Renal pelvis (tissue), 4 donors: ENCODE measurements around the gene SMU1. TPM values are rescaled to one million over a fixed set of nuclear protein-coding genes. Genes with fewer than 3 reads are reported as not detected.
A peak's percentile ranks its signal among the peaks of the same experiment; 100 is the strongest.

Experiments
- DNase-seq: peaks from one replicate; pipeline ENCODE4 v3.0.0-alpha.2; 2013
- polyA plus RNA-seq, 3 donors: library from polyadenylated mRNA; unstranded; fragments of 120-200 nt; gene quantifications; one replicate each; pipeline ENCODE4 v1.2.1, GENCODE V29; 2013; ENCODE audit not compliant: insufficient read length in 3 of 3

Gene SMU1
- polyA plus RNA-seq, 3 donors: 24.5 to 31.8 (median 26.1) TPM

DNA sequence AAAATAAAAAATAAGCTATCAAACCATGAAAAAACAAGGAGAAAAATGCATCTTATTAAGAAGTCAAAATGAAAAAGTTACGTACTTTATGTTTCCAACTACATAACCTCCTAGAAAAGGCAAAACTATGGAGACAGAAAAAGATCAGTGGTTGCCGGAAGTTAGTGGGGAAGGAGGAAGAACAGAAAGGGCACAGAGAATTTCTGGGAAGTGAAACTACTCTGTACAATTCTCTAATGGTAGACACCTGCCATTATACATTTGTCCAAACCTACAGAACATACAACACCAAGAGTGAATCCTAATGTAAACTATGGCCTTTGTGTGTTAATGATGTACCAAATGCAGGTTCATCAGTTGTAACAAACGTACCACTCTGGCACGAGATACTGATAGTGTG lies 25.3 kb downstream of the SMU1 start:
- no peak for DNase-seq

DNA sequence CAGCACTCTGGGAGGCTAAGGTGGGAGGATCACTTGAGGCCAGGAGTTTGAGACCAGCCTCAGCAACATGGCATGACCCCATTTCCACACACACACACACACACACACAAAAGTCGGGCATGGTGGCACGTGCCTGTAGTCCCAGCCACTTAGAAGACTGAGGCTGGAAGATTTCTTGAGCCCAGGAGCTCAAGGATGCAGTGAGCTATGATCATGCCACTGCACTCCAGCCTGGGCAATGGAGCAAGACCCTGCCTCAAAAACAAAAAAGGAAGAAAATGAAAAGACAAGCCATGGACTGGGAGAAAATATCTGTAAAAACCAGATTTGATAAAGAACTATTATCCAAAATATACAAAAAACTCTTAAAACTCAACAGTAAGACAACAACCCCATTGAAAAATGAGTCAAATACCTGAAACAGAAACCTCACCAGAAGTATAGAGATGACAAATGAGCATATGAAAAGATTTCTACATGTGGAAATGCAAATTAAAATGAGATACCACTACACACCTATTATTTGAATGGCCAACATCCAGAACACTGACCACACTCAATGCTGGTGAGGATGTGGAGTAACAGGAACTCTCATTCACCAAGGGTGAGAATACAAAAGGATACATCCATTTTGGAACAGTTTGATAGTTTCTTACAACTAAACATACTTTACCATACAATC lies 26.7 kb downstream of the SMU1 start:
- no peak for DNase-seq

DNA sequence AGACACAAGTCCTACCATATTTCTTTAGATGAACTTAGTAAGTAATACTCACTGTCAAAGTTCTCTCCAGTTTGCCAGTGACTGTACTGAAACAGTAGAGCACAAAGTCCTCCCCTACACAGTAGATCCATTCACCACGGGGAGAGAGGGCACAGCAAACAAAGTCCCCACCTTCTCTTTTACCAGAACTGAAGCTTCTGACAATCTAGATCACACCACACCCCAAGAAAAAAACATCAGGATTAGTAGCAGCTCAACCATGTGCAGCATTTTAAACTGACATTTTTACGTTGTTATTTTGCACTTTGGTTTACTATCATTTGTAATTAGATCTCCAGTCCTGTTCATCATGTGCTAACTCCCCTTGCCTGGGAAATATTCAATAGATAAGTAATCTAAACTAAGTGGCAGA lies 28.4 kb downstream of the SMU1 start:
- DNase-seq: no peak

DNA sequence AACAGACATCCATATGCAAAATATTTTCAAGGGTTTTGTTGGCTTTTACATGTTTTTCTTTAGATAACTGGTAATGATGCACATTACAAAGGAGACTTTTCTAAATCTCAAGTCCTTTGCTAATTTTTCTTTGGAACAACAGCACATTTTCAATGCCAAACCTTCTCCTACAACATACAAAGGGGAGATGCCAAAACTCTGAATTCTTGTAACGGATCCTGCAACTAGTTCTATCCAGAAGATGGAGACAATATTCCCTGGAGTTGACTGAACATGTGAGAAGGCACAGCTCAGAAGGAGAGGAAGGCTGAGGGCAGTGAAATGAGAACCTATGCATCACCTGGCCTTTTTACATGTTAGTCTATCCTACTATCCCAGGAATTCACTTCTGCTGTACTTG lies 30.4 kb downstream of the SMU1 start:
- DNase-seq: no peak

DNA sequence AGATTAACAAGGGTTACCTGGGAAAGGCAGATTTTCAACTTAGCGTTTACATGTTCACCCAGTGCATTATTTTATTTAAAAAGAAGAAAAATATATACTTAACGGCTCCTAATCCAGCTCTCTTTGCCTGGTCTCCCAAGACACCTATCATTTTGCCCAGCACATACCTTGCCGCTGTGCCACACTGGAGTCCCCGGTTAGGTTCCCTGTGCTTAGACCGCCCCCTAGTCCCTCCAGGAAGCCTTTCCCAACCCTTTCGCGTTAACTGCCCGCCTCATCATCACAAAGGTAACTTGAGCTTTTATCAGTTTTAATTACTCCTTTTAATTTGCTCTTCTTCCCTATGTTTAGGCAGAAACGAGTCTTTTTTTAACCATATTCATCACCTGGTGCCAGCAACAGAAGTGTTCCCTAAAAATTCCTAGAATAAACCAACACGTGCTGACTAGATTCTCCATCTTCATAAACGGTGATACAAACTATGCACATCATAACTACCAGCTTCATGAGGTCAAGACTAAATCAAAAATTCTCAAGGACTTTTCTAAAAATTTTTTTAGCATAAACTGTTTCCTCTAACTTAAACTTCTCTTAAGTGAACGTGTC lies 31.7 kb downstream of the SMU1 start:
- no peak for DNase-seq

DNA sequence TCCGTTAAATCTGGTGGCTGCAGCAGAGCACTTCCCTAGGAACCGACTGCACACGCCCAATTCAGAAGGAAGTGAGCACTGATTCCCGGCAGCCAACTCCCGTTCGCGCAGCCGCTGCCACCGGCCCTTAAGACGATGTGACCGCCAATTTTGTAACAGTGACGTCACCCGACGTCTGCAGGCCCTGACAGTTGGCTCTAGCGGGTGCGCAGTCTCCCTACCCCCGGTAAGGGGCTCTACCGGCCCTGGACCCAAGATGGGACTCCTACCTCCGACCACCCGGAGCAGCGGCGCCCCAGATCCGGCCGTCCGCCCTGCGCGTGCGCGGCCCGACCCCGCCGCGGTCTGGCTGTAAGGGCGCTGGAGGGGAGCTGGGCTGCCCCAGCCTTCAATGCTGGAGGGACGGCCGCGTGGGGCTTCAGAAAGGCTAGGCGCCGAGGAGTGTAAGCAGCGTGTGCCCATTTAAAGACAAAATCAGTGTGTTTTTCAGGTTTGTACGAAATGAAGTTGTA lies 32.3 kb downstream of the SMU1 start:
- peak; percentile 82 for DNase-seq

DNA sequence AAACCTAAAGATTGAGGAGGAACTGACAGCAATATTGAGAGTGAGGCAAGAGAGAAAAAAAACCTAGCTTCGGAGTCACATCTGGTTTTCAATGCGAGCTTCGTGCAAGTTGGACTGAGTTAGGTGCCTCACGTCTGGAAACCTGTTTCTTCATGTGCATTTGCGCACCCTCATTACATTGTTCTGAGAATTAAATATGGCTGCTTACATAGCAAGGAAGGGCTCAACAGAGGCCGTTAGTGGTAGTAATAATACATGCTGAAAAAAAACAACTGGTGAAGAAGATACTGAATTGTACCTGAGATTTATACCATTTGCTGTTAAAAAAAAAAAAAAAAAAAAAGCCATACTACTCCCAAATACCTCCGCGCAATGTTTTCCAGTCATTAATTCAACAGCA lies 32.8 kb downstream of the SMU1 start:
- DNase-seq: no peak

DNA sequence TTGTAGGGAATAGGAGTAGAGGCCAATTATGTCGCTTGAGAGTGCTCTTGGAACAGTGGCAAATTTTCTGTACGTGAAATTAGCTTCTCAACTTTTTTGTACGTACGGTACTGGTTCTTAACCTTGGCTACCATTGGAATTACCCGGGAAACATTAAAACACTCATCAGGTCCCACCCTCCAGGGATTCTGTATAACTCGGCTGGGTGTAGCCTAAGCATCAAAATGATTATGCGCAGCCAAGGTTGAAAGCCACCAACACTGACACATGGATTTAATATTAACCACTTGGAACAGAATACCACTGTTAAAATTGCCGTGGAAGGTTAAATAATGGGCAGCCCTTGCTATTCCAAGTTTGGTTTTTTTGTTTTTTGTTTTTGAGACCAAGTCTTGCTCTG lies 34.0 kb downstream of the SMU1 start:
- DNase-seq: no peak

DNA sequence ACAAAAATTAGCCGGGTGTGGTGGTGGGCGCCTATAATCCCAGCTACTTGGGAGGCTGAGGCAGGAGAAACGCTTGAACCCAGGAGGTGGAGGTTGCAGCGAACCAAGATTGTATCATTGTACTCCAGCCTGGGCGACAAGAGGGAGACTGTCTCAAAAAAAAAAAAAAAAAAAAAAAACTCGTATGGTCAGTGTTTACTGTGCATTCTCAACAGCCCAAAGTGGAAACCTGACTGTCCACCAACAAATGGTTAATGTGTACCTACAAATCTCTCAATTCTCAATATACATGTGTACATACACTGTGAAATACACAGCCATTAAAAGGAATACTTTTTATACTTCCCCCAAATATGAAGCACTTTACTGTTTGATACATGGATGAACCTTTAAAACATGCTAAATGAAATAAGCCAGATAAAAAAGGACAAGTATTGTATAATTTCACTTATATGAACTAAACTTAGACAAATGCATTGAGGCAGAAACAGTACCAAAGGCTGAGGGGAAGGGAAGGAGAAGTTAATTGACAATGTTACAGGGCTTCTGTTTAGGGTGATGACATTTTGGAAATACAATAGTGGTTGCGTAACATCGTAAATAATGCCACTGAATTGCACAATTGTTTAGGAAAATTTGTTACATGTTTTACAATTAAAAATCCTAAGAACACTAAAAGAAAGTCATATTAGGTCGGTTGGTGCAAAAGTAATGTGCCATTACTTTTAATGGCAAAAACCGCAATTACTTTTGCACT lies 34.9 kb downstream of the SMU1 start:
- DNase-seq: no peak

DNA sequence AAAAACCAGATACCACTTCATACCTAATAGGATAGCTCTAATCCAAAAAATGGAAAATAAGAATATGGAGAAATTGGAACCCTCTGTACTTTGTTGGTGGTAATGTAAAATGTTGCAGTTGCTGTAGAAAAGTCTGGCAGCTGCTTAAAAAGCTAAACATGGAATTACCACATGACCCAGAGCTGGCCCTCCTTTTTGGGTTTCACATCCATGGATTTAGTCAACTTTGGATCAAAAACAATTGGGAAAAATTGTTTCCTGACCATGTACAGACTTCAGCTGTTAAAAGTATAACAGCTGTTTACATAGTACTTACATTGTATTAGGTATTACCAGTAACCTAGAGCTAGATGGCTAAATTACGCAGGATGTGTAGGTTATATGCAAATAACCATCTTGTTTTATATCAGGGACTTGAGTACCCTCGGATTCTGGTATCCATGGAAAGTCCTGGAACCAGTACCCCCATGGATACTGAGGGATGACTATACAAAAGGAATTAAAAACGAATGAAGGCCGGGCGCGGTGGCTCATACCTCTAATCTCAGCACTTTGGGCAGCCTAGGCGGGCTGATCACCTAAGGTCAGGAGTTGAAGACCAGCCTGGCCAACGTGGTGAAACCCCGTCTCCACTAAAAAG lies 35.6 kb downstream of the SMU1 start:
- DNase-seq: no peak

DNA sequence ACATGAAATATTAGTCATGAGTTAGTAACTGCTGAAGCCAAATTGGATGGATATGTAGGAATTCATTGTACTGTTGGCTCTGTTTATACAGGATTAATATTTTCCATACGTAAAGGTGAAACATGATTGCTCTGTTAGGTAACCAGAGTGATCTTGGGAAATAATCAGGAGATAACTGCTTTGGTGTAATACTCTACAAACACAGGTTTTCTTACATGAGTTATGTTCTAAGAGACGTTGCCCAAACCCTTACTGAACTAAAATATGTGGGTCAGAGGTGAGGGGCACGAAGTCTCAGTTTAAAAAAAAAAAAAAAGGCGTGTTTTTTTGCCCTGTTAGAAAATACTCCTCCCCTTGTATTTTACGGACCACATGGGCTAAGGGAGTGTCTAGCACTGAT lies 43.6 kb downstream of the SMU1 start:
- no peak for DNase-seq

DNA sequence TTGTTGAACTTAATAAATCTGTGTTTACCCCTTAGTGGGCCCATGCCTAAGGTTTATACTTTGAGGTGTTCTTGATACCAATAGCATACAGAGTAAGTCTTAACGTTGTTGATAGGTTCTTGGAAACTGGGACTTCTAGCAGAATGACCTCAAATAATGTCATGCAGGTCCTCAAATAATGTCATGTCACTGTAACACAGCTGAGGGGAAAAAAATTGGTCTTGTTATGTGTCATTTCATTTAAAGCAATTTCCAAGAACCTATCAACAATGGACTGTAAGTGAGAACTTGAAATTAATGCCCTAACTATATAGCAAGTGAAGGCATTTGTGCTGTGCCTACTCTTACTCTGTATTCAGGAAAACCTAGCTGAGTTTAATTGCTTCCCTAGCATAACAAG lies 44.2 kb downstream of the SMU1 start:
- DNase-seq: no peak

DNA sequence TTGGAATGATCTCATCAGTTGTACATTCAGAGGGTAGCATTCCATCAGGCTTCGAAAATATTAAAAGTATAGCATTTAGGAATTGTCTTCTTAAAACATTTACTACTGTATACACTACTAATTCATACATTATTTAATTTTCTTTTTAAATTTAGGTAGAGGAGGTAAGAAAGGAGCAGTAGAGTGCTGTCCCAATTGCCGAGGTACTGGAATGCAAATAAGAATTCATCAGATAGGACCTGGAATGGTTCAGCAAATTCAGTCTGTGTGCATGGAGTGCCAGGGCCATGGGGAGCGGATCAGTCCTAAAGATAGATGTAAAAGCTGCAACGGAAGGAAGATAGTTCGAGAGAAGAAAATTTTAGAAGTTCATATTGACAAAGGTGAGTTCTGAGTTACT lies 46.2 kb downstream of the SMU1 start:
- no peak for DNase-seq

DNA sequence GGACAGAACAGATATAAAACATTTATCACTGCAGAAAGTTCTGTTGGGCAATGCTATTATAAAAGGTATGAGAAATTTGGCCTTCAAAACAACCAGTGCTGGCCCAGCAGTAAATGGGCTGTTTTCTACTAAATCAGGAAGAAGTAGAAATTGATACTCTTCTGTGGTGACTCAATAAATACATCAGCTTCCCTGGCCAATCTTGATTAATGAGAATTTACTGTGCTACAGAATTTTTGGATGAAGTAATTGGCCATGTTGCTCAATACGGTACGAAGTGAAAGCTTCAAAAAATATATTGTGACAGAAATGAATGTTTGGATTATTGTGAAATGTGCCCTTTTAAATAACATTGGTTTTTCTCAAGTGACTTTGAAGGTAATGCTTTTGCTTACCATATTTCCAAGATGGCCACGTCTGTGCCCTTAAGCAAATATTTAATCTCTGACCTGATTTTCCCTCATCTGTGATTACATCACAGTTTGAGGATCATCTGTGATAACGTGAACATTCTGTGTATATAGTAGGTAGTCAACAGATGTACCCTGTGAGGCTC lies 47.2 kb downstream of the SMU1 start:
- DNase-seq: no peak

DNA sequence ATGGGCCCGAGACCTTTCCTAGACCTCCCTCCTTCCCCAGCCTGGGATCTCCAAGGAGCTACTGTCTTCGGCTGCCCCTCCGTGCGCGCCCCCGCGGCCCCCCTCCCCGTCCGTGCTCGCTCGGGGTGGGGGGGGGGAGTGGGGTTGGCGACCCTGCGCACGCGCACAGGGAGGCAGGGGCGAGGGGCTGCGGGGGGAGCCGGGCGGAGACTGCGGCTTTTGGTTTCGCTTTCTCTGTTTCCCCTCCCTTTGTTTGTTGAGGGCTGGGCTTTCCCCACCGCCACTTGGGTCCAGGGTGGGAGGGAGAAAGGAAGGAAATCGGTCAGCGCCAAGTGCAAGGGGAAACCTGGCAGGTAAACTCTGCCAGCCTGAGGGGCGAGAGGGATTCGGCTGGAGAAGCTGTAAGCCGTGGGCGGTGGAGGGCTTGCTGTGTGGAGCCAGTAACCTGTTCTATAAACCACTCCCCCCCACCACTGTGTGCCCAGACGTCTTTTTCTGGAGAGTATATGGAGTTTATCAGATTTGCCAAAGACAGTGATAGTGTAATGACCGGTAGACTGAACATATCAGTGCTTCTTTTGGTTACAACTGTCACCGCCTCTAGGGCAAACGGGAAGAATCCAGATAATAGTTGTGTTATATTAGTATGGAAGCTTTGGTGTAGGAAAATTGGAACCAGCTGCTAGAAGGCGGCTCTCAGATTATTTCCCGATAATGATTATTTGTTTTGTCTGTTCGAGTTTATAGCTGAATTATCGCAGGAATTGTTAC lies 50.7 kb downstream of the SMU1 start:
- peak; percentile 75 for DNase-seq

DNA sequence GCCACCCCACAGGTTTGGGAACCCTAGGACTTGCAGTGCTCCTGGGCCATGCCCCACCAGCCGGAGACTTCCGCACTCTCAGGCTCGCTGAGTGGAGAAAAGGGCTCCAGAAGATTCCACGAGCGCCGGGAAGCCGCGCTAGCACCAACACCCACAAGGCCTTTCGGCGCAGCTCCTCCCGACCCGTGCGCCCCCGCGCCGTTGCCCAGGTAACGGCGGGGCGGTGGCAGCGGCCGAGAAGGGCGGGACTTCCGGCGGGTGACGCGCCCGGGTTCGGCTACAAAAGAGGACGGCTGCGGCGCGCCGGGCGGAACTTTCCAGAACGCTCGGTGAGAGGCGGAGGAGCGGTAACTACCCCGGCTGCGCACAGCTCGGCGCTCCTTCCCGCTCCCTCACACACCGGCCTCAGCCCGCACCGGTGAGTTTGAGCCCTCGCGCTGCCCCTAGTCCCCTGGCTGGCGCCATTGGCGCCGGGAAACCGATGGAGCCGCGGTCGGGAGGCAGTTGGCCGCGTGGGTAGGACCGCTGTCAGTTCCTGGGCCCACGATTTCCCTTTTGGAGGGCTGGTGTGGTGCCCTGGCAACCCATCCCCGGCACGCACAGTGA lies 51.4 kb downstream of the SMU1 start, which contains the start of gene DNAJA1:
Gene DNAJA1 (plus strand): TSS at position 308 of the 606 bp plus-strand sequence. CDS start 1,212 bp downstream, outside the sequence.
- peak; percentile 94 for DNase-seq

DNA sequence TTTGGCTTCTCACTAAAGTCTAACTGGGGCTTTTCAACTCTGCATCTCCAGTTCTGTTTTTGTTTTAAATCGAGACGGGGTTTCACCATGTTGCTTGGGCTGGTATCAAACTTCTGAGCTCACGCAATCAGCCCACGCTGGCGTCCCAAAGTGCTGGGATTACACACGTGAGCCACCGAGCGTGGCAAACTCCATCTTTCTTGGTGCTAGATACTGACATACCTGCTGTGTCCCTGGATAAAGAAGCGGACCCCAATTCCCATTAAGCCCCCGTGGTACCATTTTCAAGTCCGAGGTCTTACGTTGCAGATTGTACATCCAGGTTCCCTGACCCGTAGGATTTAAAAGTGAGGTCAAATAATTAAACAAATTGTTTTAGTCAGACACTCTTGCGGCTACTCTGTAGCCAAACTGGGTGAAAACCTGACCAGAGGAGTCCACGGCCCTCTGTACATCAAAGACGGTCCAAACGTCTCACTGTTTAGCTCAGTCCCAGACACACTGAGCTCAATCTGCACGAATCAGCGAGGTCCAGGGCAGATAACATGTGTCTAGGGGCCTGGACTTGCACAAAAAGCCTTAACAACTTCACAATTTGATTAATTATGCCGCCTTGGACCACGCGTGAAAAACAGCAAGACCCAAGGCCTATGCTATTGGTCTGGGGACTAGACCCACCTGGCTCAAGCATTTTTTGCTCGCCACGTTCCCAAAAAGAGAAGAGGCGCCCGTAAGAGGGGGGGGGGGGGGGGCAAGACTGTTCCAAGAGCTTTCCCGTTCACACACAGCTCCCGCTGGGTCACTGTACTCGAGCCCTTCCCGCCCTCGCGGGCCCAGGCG lies 52.1 kb downstream of the SMU1 start:
- no peak for DNase-seq

DNA sequence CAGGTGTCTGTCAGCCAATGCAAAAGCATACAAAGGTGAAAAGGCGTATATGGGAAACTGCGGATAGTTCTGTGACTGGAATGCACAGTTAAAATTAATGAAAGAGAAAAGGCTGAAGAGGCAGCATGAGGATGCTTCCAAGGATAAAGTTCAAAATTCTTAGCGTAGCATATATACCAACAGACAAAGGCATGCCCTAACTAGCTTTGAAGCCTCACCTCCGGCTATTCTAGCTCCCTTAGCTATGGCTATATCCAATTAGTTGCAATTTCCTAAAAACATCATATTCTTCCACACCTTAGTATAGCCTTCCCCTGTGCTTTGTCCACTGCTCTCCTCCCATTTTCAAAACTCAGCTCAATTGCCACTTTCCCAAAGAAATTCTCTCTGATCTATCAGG lies 52.8 kb downstream of the SMU1 start:
- DNase-seq: no peak

DNA sequence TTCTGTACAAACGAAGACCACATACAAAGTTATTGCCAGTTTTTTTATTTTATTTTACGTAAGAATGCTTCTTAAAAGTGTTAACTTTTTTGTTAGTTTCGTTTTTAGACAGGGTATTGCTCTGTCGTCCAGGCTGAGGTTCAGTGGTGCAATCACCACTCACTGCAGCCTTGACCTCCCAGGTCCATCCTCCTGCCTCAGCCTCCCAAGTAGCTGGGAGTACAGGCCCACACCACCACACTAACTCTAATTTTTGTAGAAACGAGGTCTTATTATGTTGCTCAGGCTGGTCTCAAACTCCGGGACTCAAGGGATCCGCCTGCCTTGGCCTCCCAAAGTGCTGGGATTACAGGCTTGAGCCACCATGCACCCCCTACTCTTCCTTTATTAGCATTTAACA lies 53.7 kb downstream of the SMU1 start:
- no peak for DNase-seq

DNA sequence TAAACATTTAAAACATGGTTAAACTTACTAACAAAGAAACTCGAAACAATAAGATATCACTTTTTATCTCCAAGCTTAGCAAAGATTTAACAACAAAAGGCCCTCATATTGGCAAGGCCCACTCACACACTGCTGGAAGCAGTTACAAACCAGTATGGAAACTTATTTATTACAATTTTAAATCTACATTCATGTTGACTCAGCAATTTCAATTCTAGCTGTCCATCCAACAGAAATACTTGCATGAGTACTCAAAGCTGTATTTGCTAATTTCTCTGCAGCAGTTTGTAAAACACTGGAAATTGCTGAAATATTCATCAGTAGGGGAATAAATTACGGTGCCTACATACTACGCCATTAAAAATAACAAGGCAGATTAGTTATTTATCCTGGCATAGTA lies 54.2 kb downstream of the SMU1 start:
- no peak for DNase-seq
